Skeletal muscle tissue (tissue), 4 donors: ENCODE data around the gene SHOC2. TPM values are rescaled to one million over a fixed set of nuclear protein-coding genes. Genes with fewer than 3 reads are reported as not detected.
A peak's percentile ranks its signal among the peaks of the same experiment; 100 is the strongest.

ENCODE experiments used
- H3K27ac ChIP-seq: one replicate; pipeline ENCODE4 v1.7.0; 2013; ENCODE audit warnings: mild to moderate bottlenecking, low read depth, low read length, inconsistent platforms
- H3K27me3 ChIP-seq, 3 donors: one replicate each; pipeline ENCODE4 v1.7.0; 2013; ENCODE audit warnings: low read length in 3 of 3; ENCODE audit not compliant: control insufficient read depth in 3 of 3, insufficient read depth in 3 of 3
- H3K36me3 ChIP-seq, 3 donors: one replicate each; pipeline ENCODE4 v1.7.0; 2013; ENCODE audit warnings: low read length in 3 of 3; ENCODE audit not compliant: control insufficient read depth in 3 of 3, insufficient read depth in 3 of 3
- H3K4me1 ChIP-seq, 3 donors: one replicate each; pipeline ENCODE4 v1.7.0; 2013; ENCODE audit warnings: low read length in 3 of 3, mild to moderate bottlenecking in 3 of 3; ENCODE audit not compliant: control insufficient read depth in 3 of 3, insufficient read depth in 3 of 3
- H3K4me3 ChIP-seq, 3 donors: one replicate each; pipeline ENCODE4 v1.7.0; 2013; ENCODE audit warnings: low read length in 3 of 3
- H3K9ac ChIP-seq, 3 donors: one replicate each; pipeline ENCODE4 v1.7.0; 2013; ENCODE audit warnings: low read length in 3 of 3, mild to moderate bottlenecking in 3 of 3, moderate library complexity in 2 of 3, low read depth in 1 of 3
- H3K9me3 ChIP-seq, 3 donors: one replicate each; pipeline ENCODE4 v1.7.0; 2013; ENCODE audit warnings: low read length in 3 of 3; ENCODE audit not compliant: control insufficient read depth in 3 of 3
- total RNA-seq: library from RNA; depleted of rRNA; stranded (reverse); fragments of >200 nt; gene quantifications from one replicate; pipeline ENCODE4 v1.2.3, GENCODE V29; 2014
- donor health status: Osteomylitis.

SHOC2 gene
- total RNA-seq, 1 donor from 2014 or later = 47.5 TPM

DNA sequence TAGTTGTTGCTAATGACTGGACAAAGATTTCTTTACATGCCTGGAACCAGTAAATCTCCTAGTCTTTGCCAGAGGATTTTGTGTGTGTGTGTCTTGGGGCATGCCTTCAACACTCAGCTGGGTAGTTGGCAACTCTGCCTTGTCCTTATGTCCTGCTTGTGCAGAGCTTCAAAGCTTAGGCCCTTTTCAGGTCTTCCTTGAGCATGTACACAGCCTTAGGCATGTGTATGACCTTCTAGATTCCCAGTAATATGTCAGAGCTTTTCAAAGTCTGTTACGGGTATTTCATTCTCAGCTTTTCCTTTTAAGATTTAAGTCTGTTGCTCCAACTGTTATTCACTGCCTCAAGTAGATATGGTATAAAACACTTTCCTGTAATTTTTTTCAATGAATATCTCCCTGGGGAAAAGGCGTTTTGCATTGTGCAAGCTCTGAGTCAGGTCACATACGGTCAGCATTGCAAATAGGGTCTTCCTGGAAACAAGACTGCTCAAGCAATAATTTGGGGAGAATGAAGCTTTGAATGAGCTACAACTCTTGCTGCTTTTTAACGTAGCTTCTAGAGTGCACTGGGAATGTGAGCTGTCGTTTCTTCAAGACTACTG is 25.5 kb downstream of the SHOC2 start:
- H3K4me3 ChIP-seq = no peak overlapping the region
- H3K9ac ChIP-seq = no peak overlapping the region
- peaks cover 4 to 12% (median 12%) of the 10 kb centered on the region in 3 donors for H3K4me1 ChIP-seq
- H3K36me3 ChIP-seq = no peaks in the 10 kb centered on the region
- H3K27ac ChIP-seq = peak overlapping the region; percentile 48
- no peaks in the 10 kb centered on the region for H3K27me3 ChIP-seq
- H3K9me3 ChIP-seq = no peaks in the 10 kb centered on the region

DNA sequence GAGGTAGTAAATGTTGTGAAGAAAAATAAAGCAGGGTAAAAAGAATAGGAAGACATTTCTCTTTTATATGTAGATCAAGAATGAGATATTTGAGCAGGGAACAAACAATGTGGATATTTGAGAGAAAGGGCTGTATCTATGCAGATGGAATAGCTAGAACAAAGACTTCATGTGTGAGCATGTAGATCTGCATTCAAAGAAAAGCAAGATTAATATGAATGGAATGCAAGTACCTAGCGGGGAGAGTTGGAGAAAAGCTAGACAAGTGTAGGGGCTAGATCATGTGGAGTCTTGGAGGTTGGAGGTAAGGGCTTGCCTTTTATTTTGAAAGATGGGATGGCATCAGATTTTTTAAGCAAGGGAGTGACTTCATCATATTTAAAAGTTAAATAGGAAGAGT is 27.1 kb downstream of the SHOC2 start:
- H3K36me3 ChIP-seq = no peaks in the 10 kb centered on the region
- no peaks in the 10 kb centered on the region for H3K27me3 ChIP-seq
- no peak overlapping the region for H3K9ac ChIP-seq
- no peak overlapping the region for H3K27ac ChIP-seq
- H3K4me3 ChIP-seq = no peak overlapping the region
- H3K9me3 ChIP-seq = no peaks in the 10 kb centered on the region
- H3K4me1 ChIP-seq = peaks cover 4 to 12% (median 12%) of the 10 kb centered on the region in 3 donors

DNA sequence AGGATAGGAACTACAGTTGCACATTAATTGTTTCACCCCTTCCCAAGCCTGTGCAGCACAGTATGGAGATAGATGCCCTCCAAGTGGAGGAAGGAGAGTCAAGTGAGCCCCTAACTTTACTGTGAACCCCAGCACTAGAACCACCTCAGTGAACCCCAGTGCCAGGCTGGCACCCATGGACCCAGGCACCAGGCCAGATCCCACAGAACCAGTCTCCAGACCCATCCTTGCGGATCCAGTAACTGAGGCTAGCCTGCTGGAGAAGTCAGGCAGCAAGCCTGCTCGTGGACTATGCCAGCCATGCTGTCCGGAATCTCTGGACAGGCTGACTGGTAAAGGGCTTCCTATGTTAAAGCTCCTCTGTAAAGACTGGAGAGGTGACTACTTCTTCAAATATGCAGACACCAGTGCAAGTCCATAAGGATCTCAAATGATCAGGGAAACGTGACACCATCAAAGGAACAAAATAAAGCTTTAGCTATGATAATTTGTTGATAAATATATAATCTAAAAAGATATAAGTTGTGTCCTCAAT is 27.7 kb downstream of the SHOC2 start:
- no peak overlapping the region for H3K9ac ChIP-seq
- no peak overlapping the region for H3K27ac ChIP-seq
- no peaks in the 10 kb centered on the region for H3K36me3 ChIP-seq

GRCh38 chr10:110951381-110951780 is 32.0 kb downstream of the SHOC2 start:
- Histone ChIP-seq H3K27me3 (no peaks in the 10 kb centered on the region), H3K27ac (no peak overlapping the region), H3K4me3 (no peak overlapping the region), H3K36me3 (peaks cover 0 to 6% (median 5%) of the 10 kb centered on the region in 3 donors), H3K4me1 (peaks cover 0 to 5% (median 0%) of the 10 kb centered on the region in 3 donors), H3K9ac (no peak overlapping the region), H3K9me3 (no peaks in the 10 kb centered on the region)

More for the DNA sequence above, 27.7 kb downstream of the SHOC2 start:
- peaks cover 4 to 12% (median 12%) of the 10 kb centered on the region in 3 donors for H3K4me1 ChIP-seq
- no peaks in the 10 kb centered on the region for H3K27me3 ChIP-seq
- no peaks in the 10 kb centered on the region for H3K9me3 ChIP-seq
- H3K4me3 ChIP-seq = no peak overlapping the region

- Histone ChIP-seq H3K27me3 (no peaks in the 10 kb centered on the region), H3K4me3 (no peak overlapping the region), H3K9me3 (no peaks in the 10 kb centered on the region), H3K27ac (no peak overlapping the region), H3K4me1 (peaks cover 5 to 12% (median 7%) of the 10 kb centered on the region in 3 donors), H3K36me3 (peaks cover 0 to 2% (median 1%) of the 10 kb centered on the region in 3 donors), H3K9ac (no peak overlapping the region)
Measured at GRCh38 chr10:110957606-110958005, 38.2 kb downstream of the SHOC2 start.

- H3K9me3 ChIP-seq = no peaks in the 10 kb centered on the region
- no peak overlapping the region for H3K4me3 ChIP-seq
- H3K36me3 ChIP-seq = no peaks in the 10 kb centered on the region
- H3K4me1 ChIP-seq = peaks cover 5 to 12% (median 7%) of the 10 kb centered on the region in 3 donors
- H3K27me3 ChIP-seq = no peaks in the 10 kb centered on the region
- H3K27ac ChIP-seq = no peak overlapping the region
- no peak overlapping the region for H3K9ac ChIP-seq
Measured at GRCh38 chr10:110959379-110960332, 40.3 kb downstream of the SHOC2 start.

DNA sequence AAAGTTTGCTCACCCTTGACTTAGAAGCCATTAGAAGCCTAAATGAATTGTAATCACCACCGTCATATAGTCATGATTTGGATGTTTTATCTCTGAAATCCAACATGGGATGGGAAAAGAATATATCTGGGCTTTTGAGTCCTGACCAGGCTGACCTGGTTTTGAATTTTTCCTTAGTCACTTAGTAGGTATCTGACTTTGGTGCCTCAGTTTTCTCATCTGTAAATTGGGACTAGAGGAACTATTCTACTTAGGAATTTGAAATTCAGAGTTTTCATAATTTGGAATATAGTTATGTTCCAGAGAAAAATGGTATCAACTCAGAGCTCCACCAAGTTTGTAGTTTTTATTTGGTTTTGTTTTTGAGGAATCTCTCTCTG is 40.9 kb downstream of the SHOC2 start:
- H3K4me1 ChIP-seq = peaks cover 5 to 12% (median 7%) of the 10 kb centered on the region in 3 donors
- no peaks in the 10 kb centered on the region for H3K27me3 ChIP-seq
- H3K9me3 ChIP-seq = no peaks in the 10 kb centered on the region
- H3K36me3 ChIP-seq = no peaks in the 10 kb centered on the region
- H3K9ac ChIP-seq = no peak overlapping the region
- no peak overlapping the region for H3K4me3 ChIP-seq
- H3K27ac ChIP-seq = no peak overlapping the region

DNA sequence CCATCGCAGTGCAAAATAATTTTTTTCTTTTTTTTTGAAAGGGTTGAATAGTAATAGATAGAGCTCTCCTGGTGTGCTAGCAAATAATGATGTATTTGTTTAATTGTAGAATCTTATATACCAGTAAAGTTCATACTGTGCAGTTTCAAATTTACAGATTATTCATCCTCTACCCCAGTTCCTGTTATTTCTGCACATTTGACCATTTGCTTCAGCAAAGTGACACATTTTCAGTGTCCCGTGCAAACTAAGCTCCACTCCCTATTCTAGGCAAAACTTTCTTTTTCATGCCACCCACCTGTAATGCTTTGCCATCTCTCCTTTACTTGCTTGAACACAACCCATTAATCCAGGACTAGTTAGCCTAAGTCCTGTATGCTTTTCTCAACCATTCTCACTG is 43.0 kb downstream of the SHOC2 start:
- no peak overlapping the region for H3K9ac ChIP-seq
- H3K4me3 ChIP-seq = no peak overlapping the region
- no peak overlapping the region for H3K27ac ChIP-seq
- H3K9me3 ChIP-seq = no peaks in the 10 kb centered on the region
- peaks cover 5 to 12% (median 7%) of the 10 kb centered on the region in 3 donors for H3K4me1 ChIP-seq
- no peaks in the 10 kb centered on the region for H3K36me3 ChIP-seq
- H3K27me3 ChIP-seq = no peaks in the 10 kb centered on the region

- H3K4me3 ChIP-seq = no peak overlapping the region
- no peak overlapping the region for H3K9ac ChIP-seq
- H3K9me3 ChIP-seq = no peaks in the 10 kb centered on the region
- H3K36me3 ChIP-seq = no peaks in the 10 kb centered on the region
- H3K4me1 ChIP-seq = peaks cover 5 to 12% (median 7%) of the 10 kb centered on the region in 3 donors
- H3K27ac ChIP-seq = no peak overlapping the region
- no peaks in the 10 kb centered on the region for H3K27me3 ChIP-seq
Measured at GRCh38 chr10:110963162-110963561, 43.8 kb downstream of the SHOC2 start.

- Histone ChIP-seq H3K27me3 (no peaks in the 10 kb centered on the region), H3K4me1 (peaks cover 0 to 5% (median 3%) of the 10 kb centered on the region in 3 donors), H3K9me3 (no peaks in the 10 kb centered on the region), H3K27ac (no peak overlapping the region), H3K9ac (no peak overlapping the region), H3K36me3 (no peaks in the 10 kb centered on the region), H3K4me3 (no peak overlapping the region)
Measured at GRCh38 chr10:110964681-110965080, 45.3 kb downstream of the SHOC2 start.
